Dendritic cell treated with granulocyte-macrophage colony-stimulating factor and Interleukin-4, amounts not matched to agents 40 ng/mL and 50 ng/mL, for 4 days (primary cell): ENCODE results near the gene SGCD.

Source experiments
- H3K27ac Mint-ChIP-seq: one replicate; pipeline ENCODE4 v1.8.0; 2022; ENCODE audit warnings: mild to moderate bottlenecking, mixed read lengths
- H3K27me3 Mint-ChIP-seq: one replicate; pipeline ENCODE4 v1.8.0; 2022; ENCODE audit warnings: mild to moderate bottlenecking, mixed read lengths
- H3K36me3 Mint-ChIP-seq: one replicate; pipeline ENCODE4 v1.8.0; 2022; ENCODE audit warnings: low read depth, mixed read lengths
- H3K4me1 Mint-ChIP-seq: one replicate; pipeline ENCODE4 v1.8.0; 2022; ENCODE audit warnings: low read depth, mixed read lengths
- H3K4me3 Mint-ChIP-seq: one replicate; pipeline ENCODE4 v1.8.0; 2022; ENCODE audit warnings: mild to moderate bottlenecking, moderate library complexity, mixed read lengths
- H3K9me3 Mint-ChIP-seq: one replicate; pipeline ENCODE4 v1.8.0; 2022; ENCODE audit warnings: mixed read lengths
- intact Hi-C: fragments of 100-400 bp; cut with micrococcal nuclease; formaldehyde crosslinking; loops from one replicate; pipeline ENCODE4 v1.15.0; 2022

Gene SGCD

GRCh38 chr5:156473269-156473908 lies 146.4 kb downstream of the SGCD start:
- H3K4me1 Mint-ChIP-seq, result no peaks in the 10 kb centered on the region
- intact Hi-C loops, result no loop called here
- no peak overlapping the region for H3K27ac Mint-ChIP-seq

GRCh38 chr5:156474251-156474650 lies 147.3 kb downstream of the SGCD start:
- Mint-ChIP-seq H3K36me3 (no peaks in the 10 kb centered on the region), H3K27ac (no peak overlapping the region), H3K4me3 (no peak overlapping the region), H3K4me1 (no peaks in the 10 kb centered on the region), H3K27me3 (no peaks in the 10 kb centered on the region), H3K9me3 (no peaks in the 10 kb centered on the region)
- intact Hi-C loops, result no loop called here

More at GRCh38 chr5:156473269-156473908, 146.4 kb downstream of the SGCD start:
- H3K36me3 Mint-ChIP-seq, result no peaks in the 10 kb centered on the region
- H3K4me3 Mint-ChIP-seq, result no peak overlapping the region
- no peaks in the 10 kb centered on the region for H3K27me3 Mint-ChIP-seq
- no peaks in the 10 kb centered on the region for H3K9me3 Mint-ChIP-seq

- H3K27ac Mint-ChIP-seq, result no peak overlapping the region
- H3K4me1 Mint-ChIP-seq, result no peaks in the 10 kb centered on the region
- H3K27me3 Mint-ChIP-seq, result no peaks in the 10 kb centered on the region
- intact Hi-C loops, result no loop called here
- H3K9me3 Mint-ChIP-seq, result peaks cover under 1% of the 10 kb centered on the region
- H3K4me3 Mint-ChIP-seq, result no peak overlapping the region
- H3K36me3 Mint-ChIP-seq, result no peaks in the 10 kb centered on the region
Observed at GRCh38 chr5:156475182-156476157, 148.5 kb downstream of the SGCD start.

GRCh38 chr5:156476158-156476551 lies 149.2 kb downstream of the SGCD start:
- Mint-ChIP-seq H3K9me3 (peaks cover 7% of the 10 kb centered on the region), H3K36me3 (no peaks in the 10 kb centered on the region), H3K27ac (no peak overlapping the region), H3K4me3 (no peak overlapping the region), H3K4me1 (no peaks in the 10 kb centered on the region), H3K27me3 (no peaks in the 10 kb centered on the region)
- intact Hi-C loops, result no loop called here

- intact Hi-C loops, result no loop called here
- Mint-ChIP-seq H3K9me3 (peaks cover 11% of the 10 kb centered on the region), H3K27me3 (no peaks in the 10 kb centered on the region), H3K27ac (no peak overlapping the region), H3K4me3 (no peak overlapping the region), H3K36me3 (no peaks in the 10 kb centered on the region), H3K4me1 (no peaks in the 10 kb centered on the region)
Observed at GRCh38 chr5:156476678-156477077, 149.7 kb downstream of the SGCD start.

GRCh38 chr5:156477196-156477595 lies 150.2 kb downstream of the SGCD start:
- intact Hi-C loops, result no loop called here
- no peaks in the 10 kb centered on the region for H3K4me1 Mint-ChIP-seq
- H3K36me3 Mint-ChIP-seq, result no peaks in the 10 kb centered on the region
- H3K27me3 Mint-ChIP-seq, result no peaks in the 10 kb centered on the region
- H3K27ac Mint-ChIP-seq, result no peak overlapping the region
- H3K4me3 Mint-ChIP-seq, result no peak overlapping the region
- peaks cover 11% of the 10 kb centered on the region for H3K9me3 Mint-ChIP-seq

- H3K9me3 Mint-ChIP-seq, result peaks cover 11% of the 10 kb centered on the region
- no peak overlapping the region for H3K27ac Mint-ChIP-seq
- intact Hi-C loops, result no loop called here
- no peak overlapping the region for H3K4me3 Mint-ChIP-seq
- no peaks in the 10 kb centered on the region for H3K4me1 Mint-ChIP-seq
- no peaks in the 10 kb centered on the region for H3K36me3 Mint-ChIP-seq
- H3K27me3 Mint-ChIP-seq, result no peaks in the 10 kb centered on the region
Observed at GRCh38 chr5:156479849-156480248, 152.9 kb downstream of the SGCD start.

- Mint-ChIP-seq H3K9me3 (peaks cover 27% of the 10 kb centered on the region), H3K27me3 (no peaks in the 10 kb centered on the region), H3K27ac (no peak overlapping the region), H3K4me1 (no peaks in the 10 kb centered on the region), H3K4me3 (no peak overlapping the region), H3K36me3 (no peaks in the 10 kb centered on the region)
- intact Hi-C loops, result no loop called here
Observed at GRCh38 chr5:156481741-156482140, 154.8 kb downstream of the SGCD start.

- Mint-ChIP-seq H3K27ac (no peak overlapping the region), H3K9me3 (peaks cover 34% of the 10 kb centered on the region), H3K36me3 (no peaks in the 10 kb centered on the region), H3K4me1 (no peaks in the 10 kb centered on the region), H3K4me3 (no peak overlapping the region), H3K27me3 (no peaks in the 10 kb centered on the region)
- intact Hi-C loops, result no loop called here
Observed at GRCh38 chr5:156482818-156483217, 155.9 kb downstream of the SGCD start.

- intact Hi-C loops, result no loop called here
- Mint-ChIP-seq H3K27ac (no peak overlapping the region), H3K27me3 (no peaks in the 10 kb centered on the region), H3K4me3 (no peak overlapping the region), H3K36me3 (no peaks in the 10 kb centered on the region), H3K9me3 (peaks cover 44% of the 10 kb centered on the region), H3K4me1 (no peaks in the 10 kb centered on the region)
Observed at GRCh38 chr5:156486394-156487238, 159.7 kb downstream of the SGCD start.

GRCh38 chr5:156491766-156492165 lies 164.8 kb downstream of the SGCD start:
- no peaks in the 10 kb centered on the region for H3K36me3 Mint-ChIP-seq
- no peaks in the 10 kb centered on the region for H3K4me1 Mint-ChIP-seq
- H3K27ac Mint-ChIP-seq, result no peak overlapping the region
- no peaks in the 10 kb centered on the region for H3K27me3 Mint-ChIP-seq
- H3K9me3 Mint-ChIP-seq, result peaks cover 38% of the 10 kb centered on the region
- intact Hi-C loops, result no loop called here
- no peak overlapping the region for H3K4me3 Mint-ChIP-seq

GRCh38 chr5:156496291-156496690 lies 169.3 kb downstream of the SGCD start:
- Mint-ChIP-seq H3K36me3 (no peaks in the 10 kb centered on the region), H3K4me3 (no peak overlapping the region), H3K9me3 (peaks cover 16% of the 10 kb centered on the region), H3K27ac (no peak overlapping the region), H3K4me1 (no peaks in the 10 kb centered on the region), H3K27me3 (no peaks in the 10 kb centered on the region)
- intact Hi-C loops, result no loop called here

GRCh38 chr5:156497804-156498208 lies 170.8 kb downstream of the SGCD start:
- Mint-ChIP-seq H3K9me3 (peaks cover 16% of the 10 kb centered on the region), H3K36me3 (no peaks in the 10 kb centered on the region), H3K27ac (no peak overlapping the region), H3K4me3 (no peak overlapping the region), H3K4me1 (no peaks in the 10 kb centered on the region), H3K27me3 (no peaks in the 10 kb centered on the region)
- intact Hi-C loops, result no loop called here
